H54 (cell line): ENCODE results near the gene SIAH2.

ENCODE experiments used
- DNase-seq: peaks from one replicate; pipeline ENCODE4 v3.0.0; 2011; ENCODE audit warnings: low spot score, mixed read lengths; ENCODE audit not compliant: insufficient read length
- FAIRE-seq: peaks from 3 replicates; lab custom pipeline; 2011; peaks lifted over from hg19 to GRCh38; lab: Jason Lieb, UNC
- POLR2A ChIP-seq: IDR thresholded peaks from 2 replicates; pipeline ENCODE4 v1.6.1; 2011; ENCODE audit warnings: low read depth, mild to moderate bottlenecking, low read length

SIAH2 gene

GRCh38 chr3:150764566-150764965 lies 1.6 kb upstream of the SIAH2 start:
- no peak for FAIRE-seq
- no peak for TF ChIP-seq POLR2A
- no peak for DNase-seq

GRCh38 chr3:150763841-150764483 lies 993 bp upstream of the SIAH2 start:
- no peak for TF ChIP-seq POLR2A
- FAIRE-seq = no peak
- DNase-seq = no peak

GRCh38 chr3:150762662-150763121 lies 277 bp downstream of the SIAH2 start:
- no peak for FAIRE-seq
- no peak; the same call in 1 of the 2 replicates for TF ChIP-seq POLR2A
- no peak for DNase-seq

GRCh38 chr3:150761831-150762661 lies 923 bp downstream of the SIAH2 start:
- FAIRE-seq = no peak
- TF ChIP-seq POLR2A = 0 out of 2 replicates have a peak, but pooled peaks have one; percentile 18
- peak; percentile 55 for DNase-seq

GRCh38 chr3:150760431-150761200 lies 2.4 kb downstream of the SIAH2 start:
- FAIRE-seq = no peak
- TF ChIP-seq POLR2A = no peak
- DNase-seq = no peak

- no peak for DNase-seq
- no peak for FAIRE-seq
- TF ChIP-seq POLR2A = no peak
These were observed 3.0 kb downstream of the SIAH2 start for GRCh38 chr3:150759947-150760346.

GRCh38 chr3:150759319-150759718 lies 3.6 kb downstream of the SIAH2 start:
- FAIRE-seq = no peak

GRCh38 chr3:150757768-150758167 lies 5.2 kb downstream of the SIAH2 start:
- TF ChIP-seq POLR2A = no peak
- DNase-seq (no peak), FAIRE-seq (no peak)

More at GRCh38 chr3:150759319-150759718, 3.6 kb downstream of the SIAH2 start:
- no peak for TF ChIP-seq POLR2A
- DNase-seq = no peak

GRCh38 chr3:150757364-150757763 lies 5.6 kb downstream of the SIAH2 start:
- DNase-seq = no peak
- no peak for FAIRE-seq
- no peak for TF ChIP-seq POLR2A

GRCh38 chr3:150756491-150757059 lies 6.4 kb downstream of the SIAH2 start:
- DNase-seq (no peak), FAIRE-seq (no peak)
- no peak for TF ChIP-seq POLR2A

GRCh38 chr3:150755902-150756301 lies 7.1 kb downstream of the SIAH2 start:
- FAIRE-seq (no peak), DNase-seq (no peak)
- no peak for TF ChIP-seq POLR2A

GRCh38 chr3:150754896-150755295 lies 8.1 kb downstream of the SIAH2 start:
- FAIRE-seq (no peak), DNase-seq (no peak)
- TF ChIP-seq POLR2A = no peak

- TF ChIP-seq POLR2A = no peak
- FAIRE-seq (no peak), DNase-seq (no peak)
These were observed 11.1 kb downstream of the SIAH2 start for GRCh38 chr3:150751781-150752263.
